PC-3 (cell line): ENCODE data around the gene PELI1. TPM values are rescaled to one million over a fixed set of nuclear protein-coding genes. Genes with fewer than 3 reads are reported as not detected.

ENCODE experiments used
- ATAC-seq: fragments of 200-7000 bp; cut with Tn5 transposase; 2 replicates; pipeline ENCODE4 v1.9.1; 2020; ENCODE audit warnings: mild to moderate bottlenecking, moderate library complexity
- BruUV-seq: library from RNA; stranded (reverse); fragments of 400-500 nt; replicated peaks from 2 replicates; lab custom pipeline; 2021; lab: Mats Ljungman, UMichigan
- CTCF ChIA-PET: fragments of 300-600 bp; sonication (Branson Sonifier 250); formaldehyde crosslinking; loops from one replicate; lab custom pipeline; 2022; ENCODE audit warnings: antibody characterized with exemption; lab: Charles Lee
- POLR2A ChIA-PET: fragments of 300-600 bp; sonication (Branson Sonifier 250); formaldehyde crosslinking; loops from one replicate; lab custom pipeline; 2022; ENCODE audit warnings: antibody characterized with exemption; ENCODE audit not compliant: unreplicated experiment; lab: Charles Lee
- DNase-seq: peaks from one replicate; pipeline ENCODE4 v3.0.0-alpha.2; 2015
- H2AFZ ChIP-seq: fragments of 300-600 bp; sonication (generic); 2 replicates; pipeline ENCODE4 v1.6.0; 2016; ENCODE audit warnings: antibody characterized with exemption, low read length
- H3F3A ChIP-seq: fragments of 300-600 bp; sonication (generic); one replicate; pipeline ENCODE4 v1.6.0; 2017; ENCODE audit warnings: antibody characterized with exemption, low read length, control low read depth, mild to moderate bottlenecking; ENCODE audit not compliant: unreplicated experiment
- H3K27ac ChIP-seq: fragments of 300-600 bp; sonication (generic); 2 replicates; pipeline ENCODE4 v1.5.1; 2016; ENCODE audit warnings: mild to moderate bottlenecking, low read length
- H3K27me3 ChIP-seq: fragments of 300-600 bp; sonication (generic); 2 replicates; pipeline ENCODE4 v1.6.1; 2016; ENCODE audit warnings: low read length, mixed read lengths
- H3K36me3 ChIP-seq: fragments of 300-600 bp; sonication (generic); 2 replicates; pipeline ENCODE4 v1.6.1; 2016; ENCODE audit warnings: low read depth, mixed run types, low read length, mixed read lengths
- H3K4me1 ChIP-seq: fragments of 300-600 bp; sonication (generic); 2 replicates; pipeline ENCODE4 v1.5.1; 2016; ENCODE audit warnings: low read length; ENCODE audit not compliant: insufficient read depth
- H3K4me2 ChIP-seq: fragments of 300-600 bp; sonication (generic); 2 replicates; pipeline ENCODE4 v1.6.0; 2016; ENCODE audit warnings: low read length
- H3K4me3 ChIP-seq: fragments of 300-600 bp; sonication (generic); 2 replicates; pipeline ENCODE4 v1.5.1; 2016; ENCODE audit warnings: mild to moderate bottlenecking, low read length, mixed read lengths
- H3K79me2 ChIP-seq: fragments of 300-600 bp; sonication (generic); 2 replicates; pipeline ENCODE4 v1.6.1; 2017; ENCODE audit warnings: low read length, mixed read lengths
- H3K9ac ChIP-seq: fragments of 300-600 bp; sonication (generic); 2 replicates; pipeline ENCODE4 v1.6.0; 2016; ENCODE audit warnings: mild to moderate bottlenecking, low read length
- H3K9me2 ChIP-seq: fragments of 300-600 bp; sonication (generic); replicated peaks from 2 replicates; pipeline ENCODE4 v1.6.1; 2016; ENCODE audit warnings: mixed run types, low read length, mixed read lengths
- H3K9me3 ChIP-seq: fragments of 300-600 bp; sonication (generic); 2 replicates; pipeline ENCODE4 v1.6.1; 2016; ENCODE audit warnings: low read length, mixed read lengths
- H4K20me1 ChIP-seq: fragments of 300-600 bp; sonication (generic); 2 replicates; pipeline ENCODE4 v1.6.1; 2016; ENCODE audit warnings: low read length, mixed read lengths
- EZH2 ChIP-seq: fragments of 300-600 bp; sonication (generic); IDR thresholded peaks from one replicate; pipeline ENCODE4 v1.6.1; 2017; ENCODE audit warnings: antibody characterized with exemption, mild to moderate bottlenecking, low read length; ENCODE audit not compliant: unreplicated experiment
- EZH2phosphoT487 ChIP-seq: fragments of 300-600 bp; sonication (generic); IDR thresholded peaks from 2 replicates; pipeline ENCODE4 v1.6.1; 2018; ENCODE audit warnings: mild to moderate bottlenecking, antibody characterized with exemption, low read length, borderline replicate concordance
- intact Hi-C: fragments of 100-400 bp; cut with micrococcal nuclease; formaldehyde crosslinking; loops from 2 replicates; pipeline ENCODE4 v1.9.0; 2023
- total RNA-seq: library from RNA; depleted of rRNA; stranded (reverse); fragments of >200 nt; gene quantifications from 2 replicates; pipeline ENCODE4 v1.2.3, GENCODE V29; 2014
- TF ChIP-seq, protein P1 (sequence below): fragments of 300-600 bp; sonication (generic); conservative IDR thresholded peaks from 2 replicates; pipeline ENCODE4 v1.5.1; 2017; ENCODE audit warnings: antibody characterized with exemption, low read depth, mild to moderate bottlenecking, low read length

Gene PELI1
- total RNA-seq, 1 experiment from 2014 or later: 5.6 TPM

DNA sequence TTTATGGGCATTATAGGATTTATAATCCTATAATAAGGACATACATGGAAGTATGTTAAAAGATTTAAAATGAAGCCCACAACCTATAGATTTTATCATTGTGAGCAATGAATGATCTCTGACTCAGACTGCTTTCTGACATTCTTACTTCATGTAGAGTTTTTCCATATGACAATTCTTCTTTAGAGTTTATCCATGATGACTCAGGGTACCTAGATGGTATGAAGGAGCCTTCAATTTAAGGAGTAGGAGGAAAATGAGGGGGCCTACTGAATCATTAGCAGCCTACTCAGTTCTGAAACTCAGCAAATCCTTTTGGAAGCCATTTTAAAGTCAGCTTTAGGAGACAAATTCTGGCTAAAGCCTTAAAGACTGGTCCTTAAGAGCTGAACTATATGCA lies 10.4 kb downstream of the PELI1 start:
- Histone ChIP-seq H3K4me3 (no peak overlapping the region), H3K27ac (peak overlapping the region; percentile 52), H3K79me2 (no peaks in the 10 kb centered on the region), H3K27me3 (no peaks in the 10 kb centered on the region), H3K9me3 (no peaks in the 10 kb centered on the region), H3F3A (no peaks in the 10 kb centered on the region), H4K20me1 (no peaks in the 10 kb centered on the region), H3K4me1 (peaks cover 19% of the 10 kb centered on the region), H3K9ac (no peak overlapping the region), H3K36me3 (no peaks in the 10 kb centered on the region), H3K9me2 (0 out of 2 replicates have a peak, but pooled peaks cover 3% of the 10 kb centered on the region), H2AFZ (peak overlapping the region; percentile 5; the same call in 1 of the 2 replicates), H3K4me2 (0 out of 2 replicates have a peak overlapping the region, but pooled peaks have one; percentile 4)
- ChIA-PET CTCF (no interaction called here), POLR2A (no interaction called here)
- BruUV-seq: no TSS peak
- intact Hi-C loops: no loop called here
- ATAC-seq: peak; percentile 73
- DNase-seq: peak; percentile 83
- TF ChIP-seq EZH2 (no peak), EZH2phosphoT487 (no peak)
- TF ChIP-seq, protein P1, sequence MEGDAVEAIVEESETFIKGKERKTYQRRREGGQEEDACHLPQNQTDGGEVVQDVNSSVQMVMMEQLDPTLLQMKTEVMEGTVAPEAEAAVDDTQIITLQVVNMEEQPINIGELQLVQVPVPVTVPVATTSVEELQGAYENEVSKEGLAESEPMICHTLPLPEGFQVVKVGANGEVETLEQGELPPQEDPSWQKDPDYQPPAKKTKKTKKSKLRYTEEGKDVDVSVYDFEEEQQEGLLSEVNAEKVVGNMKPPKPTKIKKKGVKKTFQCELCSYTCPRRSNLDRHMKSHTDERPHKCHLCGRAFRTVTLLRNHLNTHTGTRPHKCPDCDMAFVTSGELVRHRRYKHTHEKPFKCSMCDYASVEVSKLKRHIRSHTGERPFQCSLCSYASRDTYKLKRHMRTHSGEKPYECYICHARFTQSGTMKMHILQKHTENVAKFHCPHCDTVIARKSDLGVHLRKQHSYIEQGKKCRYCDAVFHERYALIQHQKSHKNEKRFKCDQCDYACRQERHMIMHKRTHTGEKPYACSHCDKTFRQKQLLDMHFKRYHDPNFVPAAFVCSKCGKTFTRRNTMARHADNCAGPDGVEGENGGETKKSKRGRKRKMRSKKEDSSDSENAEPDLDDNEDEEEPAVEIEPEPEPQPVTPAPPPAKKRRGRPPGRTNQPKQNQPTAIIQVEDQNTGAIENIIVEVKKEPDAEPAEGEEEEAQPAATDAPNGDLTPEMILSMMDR: no peak

DNA sequence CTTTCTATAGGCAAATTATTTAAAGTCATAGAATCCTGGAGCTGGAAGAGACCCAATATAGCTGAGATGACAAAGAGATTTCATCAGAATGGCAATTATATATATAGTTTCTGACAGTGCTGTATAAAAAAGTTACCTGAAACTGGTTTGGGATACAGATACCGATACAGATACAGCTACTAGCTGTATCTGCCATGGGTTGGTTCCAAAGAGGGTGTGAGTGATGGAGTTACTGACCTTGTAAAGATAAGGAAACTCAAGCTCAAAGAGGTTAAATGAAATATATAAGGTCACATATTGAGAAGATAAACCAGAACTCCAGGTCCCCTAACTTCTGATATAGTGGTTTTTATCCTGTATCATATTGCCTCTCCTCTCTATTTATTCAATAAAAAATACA lies 10.9 kb downstream of the PELI1 start:
- Histone ChIP-seq H3K4me3 (no peak overlapping the region), H4K20me1 (no peaks in the 10 kb centered on the region), H2AFZ (no peak overlapping the region), H3K4me1 (peaks cover 19% of the 10 kb centered on the region), H3K27me3 (no peaks in the 10 kb centered on the region), H3K36me3 (no peaks in the 10 kb centered on the region), H3K9me2 (0 out of 2 replicates have a peak, but pooled peaks cover 3% of the 10 kb centered on the region), H3F3A (no peaks in the 10 kb centered on the region), H3K79me2 (no peaks in the 10 kb centered on the region), H3K27ac (no peak overlapping the region), H3K9me3 (no peaks in the 10 kb centered on the region), H3K9ac (no peak overlapping the region), H3K4me2 (no peak overlapping the region)
- DNase-seq: no peak
- no peak for ATAC-seq
- no TSS peak for BruUV-seq
- TF ChIP-seq, protein P1: no peak
- no peak for TF ChIP-seq EZH2
- CTCF ChIA-PET: no interaction called here
- POLR2A ChIA-PET: no interaction called here
- intact Hi-C loops: no loop called here

DNA sequence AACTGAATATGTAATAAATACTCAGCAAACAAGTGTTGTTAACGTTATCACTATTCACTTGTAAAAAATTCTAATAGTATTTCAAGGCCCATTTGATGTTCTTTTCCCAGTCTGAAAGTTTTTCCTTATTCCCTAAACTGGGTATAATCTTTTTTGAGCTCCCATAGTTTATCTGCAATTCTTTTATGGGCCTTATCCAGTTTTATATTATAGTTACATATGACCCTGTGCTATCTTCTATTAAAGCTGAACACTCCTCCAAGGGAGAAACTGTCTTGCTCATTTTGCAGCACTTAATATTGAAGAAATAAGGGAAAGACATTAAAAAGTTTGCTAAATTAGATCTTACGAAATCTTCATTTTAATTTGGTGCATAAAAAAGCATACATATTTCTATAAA lies 13.9 kb downstream of the PELI1 start:
- Histone ChIP-seq H3K4me3 (no peak overlapping the region), H3K79me2 (no peaks in the 10 kb centered on the region), H3K4me2 (no peak overlapping the region), H4K20me1 (no peaks in the 10 kb centered on the region), H3K9me3 (no peaks in the 10 kb centered on the region), H3K9me2 (0 out of 2 replicates have a peak, but pooled peaks cover 3% of the 10 kb centered on the region), H3K36me3 (no peaks in the 10 kb centered on the region), H2AFZ (no peak overlapping the region), H3K9ac (no peak overlapping the region), H3K4me1 (peaks cover 19% of the 10 kb centered on the region), H3F3A (no peaks in the 10 kb centered on the region), H3K27me3 (no peaks in the 10 kb centered on the region), H3K27ac (no peak overlapping the region)
- ChIA-PET POLR2A (no interaction called here), CTCF (no interaction called here)
- ATAC-seq (no peak), DNase-seq (no peak)
- TF ChIP-seq EZH2 (no peak), EZH2phosphoT487 (no peak)
- TF ChIP-seq, protein P1: no peak
- intact Hi-C loops: no loop called here
- BruUV-seq: no TSS peak
